SH-SY5Y (cell line): ENCODE measurements around the gene MTSS2.

ENCODE experiments used
- GATA2 ChIP-seq: IDR thresholded peaks from 2 replicates; pipeline ENCODE4 v1.6.1; 2011; ENCODE audit warnings: mild to moderate bottlenecking, low read depth, low read length
- GATA3 ChIP-seq: IDR thresholded peaks from 2 replicates; pipeline ENCODE4 v1.6.1; 2011; ENCODE audit warnings: low read depth, mild to moderate bottlenecking, low read length, moderate library complexity

DNA sequence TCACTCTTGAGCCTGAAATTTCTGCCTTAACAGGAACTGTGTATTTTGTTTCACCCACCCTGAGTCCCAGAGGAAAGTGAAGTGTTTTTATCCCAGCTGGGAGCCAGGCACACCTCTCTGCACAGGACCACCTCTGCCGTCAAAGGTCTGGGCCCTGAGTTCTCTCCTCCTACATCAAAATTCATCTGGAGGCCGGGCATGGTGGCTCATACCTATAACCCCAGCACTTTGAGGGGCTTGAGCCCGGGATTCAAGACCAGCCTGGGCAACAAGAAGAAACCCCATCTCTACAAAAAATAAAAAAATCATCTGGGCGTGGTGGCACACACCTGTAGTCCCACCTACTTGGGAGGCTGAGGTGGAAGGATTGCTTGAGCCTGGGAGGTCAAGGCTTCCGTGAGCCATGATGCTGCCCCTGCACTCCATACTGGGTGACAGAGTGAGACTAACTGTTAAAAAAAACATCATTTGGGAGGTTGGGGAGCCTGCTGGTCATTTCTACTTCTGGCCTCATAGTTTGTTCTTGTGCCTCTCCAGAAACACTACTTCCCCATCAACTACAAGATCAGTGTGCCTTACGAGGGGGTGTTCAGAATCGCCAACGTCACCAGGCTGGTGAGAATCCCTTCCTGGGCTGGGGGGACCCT, 29.7 kb downstream of the MTSS2 start:
- TF ChIP-seq GATA3 (no peak), GATA2 (no peak)
